Stimulated activated CD8-positive, alpha-beta memory T cell treated with anti-CD3 and anti-CD28 coated beads, Interleukin-4, amount 100 ng/mL, for 48 hours (primary cell): ENCODE results near the gene GALNT16.
"Not testable (repeated sequence)": the region's sequence is repeated elsewhere in the genome, so short reads cannot be mapped to it uniquely, and the experiment has no call there.

ENCODE experiments used
- DNase-seq: peaks from one replicate; pipeline ENCODE4 v3.0.0-alpha.2; 2020

GALNT16 gene

DNA sequence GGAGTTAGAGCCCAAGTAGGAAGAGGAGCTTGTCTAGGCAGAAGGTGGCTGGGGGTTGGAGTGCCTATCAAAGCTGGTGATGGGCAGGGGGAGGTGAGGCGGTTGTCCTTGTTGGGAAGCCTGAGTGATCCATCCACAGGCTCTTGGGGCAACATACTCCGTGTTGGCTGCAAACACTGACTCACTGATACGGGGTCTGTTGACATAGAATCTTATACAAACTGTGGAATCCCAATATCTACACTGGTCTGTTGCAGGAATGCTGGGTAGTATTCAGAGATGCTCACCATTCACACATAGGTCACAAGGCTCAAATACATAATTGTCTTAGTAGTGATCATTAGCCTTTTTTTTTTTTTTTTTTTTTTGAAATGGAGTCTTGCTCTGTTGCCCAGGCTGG is 112.2 kb downstream of the GALNT16 start:
- no peak for DNase-seq

DNA sequence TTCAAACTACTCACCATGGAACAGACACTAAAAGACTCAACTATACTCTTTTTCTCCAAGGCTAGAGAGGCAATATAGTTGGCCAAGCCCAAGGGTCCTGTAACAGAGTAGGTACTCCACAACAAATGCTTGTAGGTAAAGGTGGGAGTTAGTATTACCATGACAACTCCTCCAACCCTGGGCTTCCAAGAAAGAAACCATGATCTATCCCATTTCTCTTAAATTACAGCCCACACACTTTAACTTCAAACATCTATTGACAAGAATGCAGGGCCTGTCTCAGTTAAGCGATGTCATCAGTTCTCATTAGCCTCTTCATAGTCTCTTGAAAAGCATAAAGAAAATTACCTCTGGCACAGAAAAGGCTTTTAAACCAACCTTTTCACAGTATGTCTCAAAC is 113.1 kb downstream of the GALNT16 start:
- no peak for DNase-seq

DNA sequence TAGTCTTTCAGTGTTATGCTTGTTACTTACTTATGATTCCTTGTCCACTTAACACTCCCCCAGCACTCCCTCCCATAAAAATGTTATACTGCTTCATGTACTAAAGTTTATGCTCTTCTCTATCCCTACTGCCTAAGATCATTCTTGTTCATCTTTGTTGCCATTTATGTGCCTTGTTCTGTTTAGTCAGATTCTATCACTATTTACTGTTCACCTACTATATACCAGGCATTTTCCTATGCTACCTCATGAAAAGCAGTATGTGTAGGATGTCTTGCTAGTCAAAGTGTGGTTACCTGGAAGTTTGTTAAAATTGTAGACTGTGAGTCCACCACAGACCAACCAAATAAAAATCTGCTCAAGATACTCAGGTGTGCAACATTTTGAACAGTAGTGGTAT is 114.3 kb downstream of the GALNT16 start:
- DNase-seq, result no peak

DNA sequence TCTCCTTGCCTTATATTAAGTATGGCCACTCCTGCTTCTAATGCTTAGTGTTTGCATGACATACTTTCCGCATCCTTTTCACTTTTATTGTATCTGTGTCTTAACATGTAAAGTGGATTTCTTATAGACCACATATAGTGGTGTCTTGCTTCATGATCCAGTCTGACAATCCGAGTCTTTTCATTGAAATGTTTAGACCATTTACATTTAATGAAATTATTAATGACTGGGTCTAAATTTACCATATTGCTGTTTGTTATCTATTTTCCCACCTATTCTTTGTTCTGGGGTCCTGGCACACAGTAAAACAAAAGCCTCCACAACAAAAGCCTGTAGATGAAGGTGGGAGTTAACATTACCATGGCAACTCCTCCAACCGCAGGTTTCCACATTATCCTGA is 115.2 kb downstream of the GALNT16 start:
- DNase-seq, result no peak

DNA sequence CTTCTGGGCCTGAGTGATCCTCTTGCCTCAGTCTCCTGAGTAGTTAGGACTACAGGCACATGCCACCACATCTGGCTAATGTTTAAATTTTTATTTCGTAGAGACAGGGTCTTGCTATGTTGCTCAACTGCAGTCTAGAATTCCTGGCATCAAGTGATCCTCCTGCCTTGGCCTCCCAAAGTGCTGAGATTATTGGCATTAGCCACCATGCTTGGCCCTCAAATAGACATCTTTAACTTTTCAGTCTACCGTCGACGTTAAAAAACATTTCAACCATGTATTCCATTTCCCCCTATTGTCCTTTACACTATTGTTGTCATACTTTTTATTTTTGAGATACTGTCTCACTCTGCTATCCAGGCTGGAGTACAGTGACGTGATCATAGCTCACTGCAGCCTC is 115.8 kb downstream of the GALNT16 start:
- DNase-seq, result no peak

DNA sequence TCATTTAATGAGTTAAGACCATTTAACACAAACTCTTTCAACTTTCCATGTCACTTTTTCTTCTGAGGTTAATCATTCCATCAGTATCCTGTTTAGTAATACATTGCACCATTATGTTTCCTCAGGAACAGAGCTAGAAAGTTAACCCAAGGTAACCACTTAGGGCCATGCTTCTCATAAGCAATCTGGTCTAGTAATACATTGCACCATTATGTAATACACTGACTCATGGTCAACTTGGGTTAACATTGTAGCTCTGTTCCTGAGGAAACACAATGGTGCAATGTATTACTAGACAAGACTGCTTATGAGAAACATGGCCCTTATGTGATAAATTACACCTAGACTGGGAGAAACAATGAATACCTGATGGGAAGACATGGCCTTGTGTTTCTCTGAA is 116.5 kb downstream of the GALNT16 start:
- DNase-seq, result no peak

DNA sequence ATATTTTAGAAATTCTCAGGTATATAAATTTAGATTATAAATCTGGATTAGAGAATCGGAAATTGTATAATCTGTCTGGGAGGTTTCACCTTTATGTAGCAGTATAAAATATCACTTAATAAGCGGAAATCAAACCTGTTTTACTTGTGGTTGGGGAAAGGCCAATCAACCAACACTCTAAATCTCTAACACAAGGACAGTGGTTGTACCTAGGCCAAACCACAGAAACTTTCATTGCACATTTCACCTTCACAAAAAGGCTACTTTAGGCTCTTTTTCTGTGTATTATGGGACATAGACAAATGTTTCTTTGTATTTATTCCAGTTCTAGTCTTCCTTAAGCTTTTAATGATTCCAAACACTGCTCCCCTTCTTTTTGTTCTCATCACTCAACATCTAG is 118.3 kb downstream of the GALNT16 start:
- no peak for DNase-seq

DNA sequence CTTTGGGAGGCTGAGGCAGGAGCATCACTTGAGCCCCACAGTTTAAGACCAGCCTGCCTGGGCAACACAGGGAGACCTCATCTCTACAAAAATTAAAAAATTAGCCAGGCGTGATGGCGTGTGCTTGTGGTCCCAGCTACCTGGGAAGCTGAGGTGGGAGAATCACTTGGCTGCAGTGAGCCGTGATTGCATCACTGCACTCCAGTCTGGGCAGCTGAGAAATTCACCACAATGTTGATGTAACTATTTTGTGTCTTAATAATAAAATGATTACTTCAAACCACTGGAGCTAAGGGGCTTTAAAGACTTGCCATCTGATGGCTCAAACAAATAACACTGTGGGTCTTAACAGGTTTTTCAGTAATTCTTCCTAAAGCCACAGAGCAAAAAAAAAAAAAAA is 127.4 kb downstream of the GALNT16 start:
- no peak for DNase-seq

DNA sequence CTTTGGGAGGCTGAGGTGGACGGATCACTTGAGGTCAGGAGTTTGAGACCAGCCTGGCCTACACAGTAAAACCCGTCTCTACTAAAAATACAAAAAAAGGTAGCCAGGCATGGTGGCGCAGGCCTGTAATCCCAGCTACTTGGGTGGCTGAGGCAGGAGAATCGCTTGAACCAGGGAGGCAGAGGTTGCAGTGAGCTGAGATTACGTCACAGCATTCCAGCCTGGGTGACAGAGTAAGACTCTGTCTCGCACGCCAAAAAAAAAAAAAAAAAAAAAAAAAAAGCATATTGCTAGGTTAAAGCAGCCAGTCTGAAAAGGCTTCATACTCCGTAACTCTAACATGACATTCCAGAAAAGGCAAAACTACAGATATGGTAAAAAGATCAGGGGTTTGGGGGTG is 131.4 kb downstream of the GALNT16 start:
- DNase-seq, result not testable (repeated sequence)

DNA sequence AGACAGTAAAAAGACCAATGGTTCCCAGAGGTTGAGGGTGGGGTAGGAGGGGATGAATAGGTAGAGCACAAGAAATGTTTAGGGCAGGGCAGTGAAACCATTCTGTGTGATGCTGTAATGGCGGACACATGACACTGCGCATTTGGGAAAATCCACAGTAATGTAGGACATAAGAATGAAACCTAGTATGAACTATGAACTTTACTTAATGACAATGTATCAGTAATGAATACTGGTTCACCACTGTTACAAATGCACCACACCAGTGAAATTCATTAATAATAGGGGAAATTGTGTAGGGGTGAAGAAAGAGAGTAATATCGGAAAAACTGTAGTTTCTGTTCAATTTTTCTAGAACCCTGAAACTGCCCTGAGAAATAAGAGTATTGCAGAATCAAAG is 132.5 kb downstream of the GALNT16 start:
- no peak for DNase-seq

DNA sequence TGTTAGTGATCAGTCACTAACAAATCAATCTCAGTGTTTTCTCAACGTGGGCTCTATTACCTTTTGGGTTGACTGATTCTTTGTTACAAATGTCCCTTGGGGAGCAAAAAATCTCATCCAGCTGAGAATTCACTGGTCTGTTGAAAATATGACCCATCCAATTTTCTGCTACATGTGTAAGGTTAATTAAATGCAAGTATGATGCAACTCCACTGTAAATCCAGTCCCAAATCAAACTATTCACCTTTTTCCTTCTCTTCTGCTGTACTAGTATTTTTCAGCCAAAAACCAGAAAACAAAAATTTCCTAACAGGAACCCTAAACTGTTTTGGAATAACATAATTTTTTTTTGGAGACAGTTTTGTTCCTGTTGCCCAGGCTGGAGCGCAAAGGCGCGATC is 136.0 kb downstream of the GALNT16 start:
- DNase-seq, result no peak

DNA sequence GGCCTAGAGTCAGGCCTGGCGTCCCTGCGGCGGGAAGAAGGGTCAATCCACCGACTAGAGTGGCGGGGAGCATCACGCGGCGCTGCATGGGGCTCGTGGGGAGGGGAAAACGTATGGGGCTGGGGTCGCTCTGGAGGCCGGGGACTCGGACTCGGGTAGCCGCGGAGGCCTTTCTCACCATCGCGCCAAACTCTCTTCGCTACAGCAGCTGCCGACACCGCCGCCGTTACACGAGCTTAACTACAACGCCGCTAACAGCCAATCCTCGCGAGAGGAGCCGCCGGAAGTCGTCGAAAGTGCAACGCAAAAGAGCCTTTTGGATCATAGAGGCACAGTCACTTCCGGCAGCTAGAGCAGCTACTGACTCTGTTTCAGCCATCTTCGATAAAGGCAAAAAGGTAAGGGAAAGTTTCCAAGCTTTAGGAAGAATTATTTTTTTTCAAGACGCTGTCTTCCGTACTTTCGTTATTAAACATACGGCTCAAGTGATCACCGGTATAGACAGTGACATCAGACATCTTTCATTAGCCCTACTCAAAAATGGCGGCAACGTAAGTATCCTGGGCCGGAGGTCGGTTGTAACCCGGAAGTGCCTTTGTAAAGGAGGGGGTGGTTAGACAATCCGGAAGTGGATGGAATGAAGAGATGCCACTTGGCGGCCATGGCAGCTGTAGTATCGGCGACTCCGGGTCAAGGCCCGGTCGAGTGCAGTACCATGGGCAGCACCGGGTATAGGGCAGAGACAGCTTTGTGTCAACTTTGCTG is 138.3 kb downstream of the GALNT16 start, which contains the start of the genes ERH and SLC39A9:
Gene ERH (minus strand): TSS at position 247 of the 765 bp plus-strand sequence. CDS start 66 bp downstream, at position 181.
Gene SLC39A9 (plus strand): TSS at position 640 of the 765 bp plus-strand sequence. CDS start 678 bp downstream, outside the sequence.
- peak; percentile 94 for DNase-seq

DNA sequence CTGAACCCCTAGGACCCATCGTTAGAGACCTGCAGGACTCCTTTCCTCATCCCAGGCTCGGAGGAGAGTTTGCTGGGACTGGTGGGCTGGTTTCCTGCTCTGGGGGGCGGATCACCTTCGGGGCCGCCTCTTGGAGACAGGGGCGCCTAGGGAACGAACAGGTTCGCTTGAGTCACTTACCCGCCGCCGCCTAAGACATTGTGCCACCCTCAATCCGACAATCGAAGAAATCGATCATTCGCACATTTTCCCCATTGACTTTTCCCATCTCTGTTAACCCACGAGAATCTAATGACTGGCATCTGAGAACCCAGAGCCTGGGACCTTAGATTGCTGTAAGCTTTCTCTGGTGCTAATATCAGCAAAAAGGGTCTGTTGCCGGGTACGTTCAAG is 138.9 kb downstream of the GALNT16 start:
- DNase-seq, result no peak

DNA sequence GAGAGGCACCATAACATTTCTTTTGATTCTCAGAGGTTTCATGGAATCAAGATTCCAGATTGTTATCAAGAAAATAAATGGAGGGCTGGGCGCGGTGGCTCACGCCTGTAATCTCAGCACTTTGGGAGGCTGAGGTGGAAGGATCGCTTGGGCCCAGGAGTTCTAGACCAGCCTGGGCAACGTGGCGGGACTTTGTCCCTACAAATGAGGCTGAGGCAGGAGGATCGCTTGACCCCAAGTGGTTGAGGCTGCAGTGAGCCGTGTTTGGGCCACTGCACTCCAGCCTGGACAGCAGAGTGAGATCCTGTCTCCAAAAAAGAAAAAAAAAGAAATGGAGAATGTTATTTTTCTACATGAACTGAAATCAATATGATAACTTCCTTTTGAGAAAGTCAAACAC is 139.8 kb downstream of the GALNT16 start:
- DNase-seq, result no peak

DNA sequence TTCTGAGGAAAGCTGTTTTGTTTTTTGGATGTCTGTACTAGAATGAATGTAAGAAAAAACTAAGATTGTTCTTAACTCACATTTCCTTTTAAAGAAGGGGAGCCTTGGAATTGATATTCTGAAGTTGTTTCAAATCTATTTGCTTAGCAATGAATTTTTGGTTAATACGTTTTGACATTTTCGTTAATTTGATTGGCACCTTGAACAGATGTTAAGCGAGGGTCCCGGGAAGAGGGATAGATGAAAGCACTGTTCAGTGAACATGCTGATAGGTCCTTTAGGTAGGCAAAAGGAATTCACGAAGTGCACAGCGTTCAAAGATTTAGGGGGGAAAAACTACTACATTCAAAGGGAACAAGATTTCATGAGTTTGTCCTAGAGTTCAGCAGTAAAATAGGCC is 140.2 kb downstream of the GALNT16 start:
- no peak for DNase-seq

DNA sequence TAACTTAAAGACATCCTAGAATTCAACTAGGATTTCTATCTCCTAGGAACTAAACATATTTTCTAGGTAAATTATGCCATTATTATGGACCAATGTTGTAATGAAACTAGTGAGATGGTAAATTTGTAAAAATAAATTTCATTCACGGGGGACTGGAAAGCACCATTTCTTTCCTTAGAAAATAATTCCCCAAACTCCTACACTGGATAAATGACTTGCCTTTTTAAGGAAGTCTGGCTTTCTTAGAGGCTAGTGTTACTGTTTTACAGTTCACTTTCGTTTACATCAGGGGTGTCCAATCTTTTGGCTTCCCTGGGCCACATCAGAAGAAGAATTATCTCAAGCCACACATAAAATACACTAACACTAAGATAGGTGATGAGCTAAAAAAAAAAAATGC is 141.9 kb downstream of the GALNT16 start:
- DNase-seq, result no peak

DNA sequence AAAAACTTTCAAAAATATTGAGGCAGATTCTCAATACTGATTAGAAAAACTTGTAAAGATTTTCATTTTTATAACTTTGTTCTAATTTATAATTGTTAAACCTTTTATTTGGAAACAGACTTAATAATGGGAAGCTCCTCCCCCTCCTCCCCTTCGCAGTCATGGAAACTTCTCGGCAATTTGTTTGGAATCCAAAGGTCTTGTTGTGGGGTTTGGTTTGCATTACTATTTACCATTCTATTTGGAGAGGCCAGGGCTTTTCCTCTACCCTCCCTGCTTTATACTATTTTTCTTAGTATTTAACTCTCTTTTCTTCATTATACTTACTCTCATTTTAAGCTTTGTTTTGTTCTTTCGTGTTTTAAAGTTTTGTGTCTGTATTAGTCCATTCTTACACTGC is 144.5 kb downstream of the GALNT16 start:
- no peak for DNase-seq

DNA sequence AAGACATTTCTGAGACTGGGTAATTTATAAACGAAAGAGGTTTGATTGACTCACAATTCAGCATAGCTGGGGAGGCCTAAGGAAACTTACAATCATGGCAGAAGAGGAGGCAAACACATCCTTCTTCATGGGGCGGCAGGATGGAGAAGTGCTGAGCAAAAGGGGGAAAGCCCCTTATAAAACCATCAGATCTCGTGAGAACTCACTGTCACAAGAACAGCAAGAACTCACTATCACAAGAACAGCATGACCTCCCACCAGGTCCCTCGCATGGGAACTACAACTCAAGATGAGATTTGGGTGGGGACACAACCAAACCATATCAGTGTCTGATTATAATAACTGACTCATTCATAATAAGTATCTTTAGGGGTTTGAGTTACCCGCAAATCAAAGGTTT is 144.9 kb downstream of the GALNT16 start:
- no peak for DNase-seq

DNA sequence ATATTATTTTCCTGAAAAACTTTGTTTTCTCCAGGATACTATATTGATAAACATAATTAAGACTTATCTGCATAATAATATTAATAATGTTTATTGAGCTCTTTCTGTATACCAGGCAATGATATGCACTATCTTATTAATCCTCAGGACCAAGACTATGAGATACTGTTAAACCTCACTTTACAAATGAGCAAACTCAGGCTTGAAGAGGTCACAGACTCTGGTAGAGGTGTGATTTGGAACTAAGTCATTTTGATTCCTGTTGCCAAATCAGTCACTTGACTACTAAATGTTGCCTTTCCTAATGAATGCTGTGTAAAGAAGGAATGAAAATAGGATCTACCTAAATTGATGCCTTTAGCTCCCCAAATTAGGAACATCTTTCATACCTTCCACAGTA is 145.8 kb downstream of the GALNT16 start:
- DNase-seq, result no peak
